Psoas muscle (tissue), 8 donors: ENCODE measurements around the gene GDI2. TPM values are rescaled to one million over a fixed set of nuclear protein-coding genes. Genes with fewer than 3 reads are reported as not detected.

Source experiments
- ATAC-seq, 4 donors: fragments of 200-7000 bp; cut with Tn5 transposase; one replicate each; pipeline ENCODE4 v1.9.1; 2020; ENCODE audit warnings: moderate library complexity in 3 of 4, mild to moderate bottlenecking in 2 of 4
- DNase-seq, 2 donors: peaks; one replicate each; pipeline ENCODE4 v3.0.0-alpha.2; 2020
- H3K27ac ChIP-seq: fragments of 200-600 bp; one replicate; pipeline ENCODE4 v1.8.0; 2022
- H3K27me3 ChIP-seq, 3 donors: fragments of 200-600 bp in 1 of 3; one replicate each; pipeline versions ENCODE4 v1.6.1 to v1.8.0; 2013 to 2022; ENCODE audit warnings: low read length in 2 of 3, mild to moderate bottlenecking in 2 of 3, moderate library complexity in 1 of 3; ENCODE audit not compliant: insufficient read depth in 3 of 3
- H3K36me3 ChIP-seq, 2 donors: fragments of 200-600 bp in 1 of 2; one replicate each; pipeline versions ENCODE4 v1.6.1 to v1.8.0; 2013 to 2022; ENCODE audit warnings: low read depth in 1 of 2, mild to moderate bottlenecking in 1 of 2, moderate library complexity in 1 of 2; ENCODE audit not compliant: insufficient read depth in 1 of 2
- H3K4me1 ChIP-seq: fragments of 200-600 bp; one replicate; pipeline ENCODE4 v1.8.0; 2022
- H3K4me3 ChIP-seq: fragments of 200-600 bp; one replicate; pipeline ENCODE4 v1.8.0; 2022; ENCODE audit warnings: mild to moderate bottlenecking
- H3K9me3 ChIP-seq: fragments of 200-600 bp; one replicate; pipeline ENCODE4 v1.8.0; 2022
- WGBS, 3 donors: extraction: QIAGEN DNeasy Blood & Tissue Kit; methylation state at CpG; one replicate each; pipeline versions ENCODE4 v1.1.6 to v1.1.7; 2013; 5-methylcytosine and 5-hydroxymethylcytosine counted together
- intact Hi-C, 2 donors: fragments of 100-400 bp; cut with DNase I; formaldehyde crosslinking; loops; one replicate each; pipeline versions ENCODE4 v1.11.0 to v1.14.2; 2022
- polyA plus RNA-seq, 3 donors: library from polyadenylated mRNA; stranded (reverse); fragments of 200-250 nt; gene quantifications; one replicate each; pipeline ENCODE4 v1.2.3, GENCODE V29; 2013
- total RNA-seq, 4 donors: library from RNA; stranded (reverse); fragmentation: NEBNext Ultra II Directional in 2 of 4; extraction: Animal tissue kit (Norgen Biotek cat#: 25700) in 2 of 4; gene quantifications; one replicate each; pipeline versions ENCODE4 v1.2.1 to v1.2.4, GENCODE V29; 2021 to 2023
- TF ChIP-seq, protein P1 (sequence below): fragments of 200-600 bp; IDR thresholded peaks from one replicate; pipeline ENCODE4 v1.8.0; 2022; ENCODE audit warnings: antibody characterized with exemption
- donor health status: healthy with polysubstance abuse.
- donor health status: DM: no; HTN: no; CAD: no; lungs with moderate emphysema.
- donor health status: Bipolar disorder and iron deficiency.
- donor health status: healthy.
- donor health status: DM: yes; HTN: yes; CAD: no.
- donor health status: DM: no; HTN: no; CAD: no.
- donor health status: DM: no; HTN: no; CAD: no.
- donor health status: DM: yes; HTN: yes; CAD: no.

The GDI2 gene
- total and polyA plus RNA-seq, 7 donors, result 79.6 to 152 (median 116) TPM

DNA sequence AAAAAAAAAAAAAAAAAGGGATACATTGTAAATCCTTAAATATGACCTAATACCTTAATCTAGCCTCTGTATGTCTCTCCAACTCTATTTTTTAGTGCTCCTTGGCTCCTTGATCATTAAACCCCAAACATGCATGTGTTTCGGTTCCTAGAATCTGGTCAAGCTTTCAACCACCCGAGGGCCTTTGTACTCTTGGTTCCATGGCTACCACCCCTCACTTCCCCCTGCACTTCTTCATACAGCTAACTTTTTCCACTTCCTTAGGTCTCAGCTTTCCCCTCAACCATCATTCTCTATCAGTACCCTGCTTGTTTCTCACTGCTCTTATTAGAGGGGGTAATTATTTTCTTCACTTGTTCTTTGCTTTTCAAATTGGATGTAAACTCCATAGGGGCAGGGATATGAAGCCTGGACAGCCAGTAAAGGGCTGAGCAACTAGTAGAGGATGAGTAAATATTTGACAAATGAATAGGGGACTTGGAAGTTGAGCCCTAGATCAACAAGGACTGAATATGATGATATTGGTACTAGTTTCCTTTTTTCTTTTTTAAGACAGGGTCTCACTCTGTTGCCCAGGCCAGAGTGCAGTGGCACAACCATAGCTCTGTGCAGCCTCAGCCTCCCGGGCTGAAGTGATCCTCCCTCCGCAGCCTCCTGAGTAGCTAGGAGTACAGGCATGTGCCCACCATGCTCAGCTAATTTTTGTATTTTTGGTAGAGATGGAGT lies 4.3 kb upstream of the GDI2 start:
- DNase-seq (no peak), ATAC-seq (no peak)
- H3K27me3 ChIP-seq, result no peaks in the 10 kb centered on the region
- no peaks in the 10 kb centered on the region for H3K36me3 ChIP-seq
- intact Hi-C loops, result loop anchor here in 1 of 2 donors (10.0 kb wide), 1 partner anchor 157 kb away; the partner anchor contains the start of gene IL15RA
- H3K27ac ChIP-seq, result no peak overlapping the region
- H3K9me3 ChIP-seq, result no peaks in the 10 kb centered on the region
- H3K4me3 ChIP-seq, result no peak overlapping the region
- peaks cover 12% of the 10 kb centered on the region for H3K4me1 ChIP-seq
- TF ChIP-seq, protein P1, sequence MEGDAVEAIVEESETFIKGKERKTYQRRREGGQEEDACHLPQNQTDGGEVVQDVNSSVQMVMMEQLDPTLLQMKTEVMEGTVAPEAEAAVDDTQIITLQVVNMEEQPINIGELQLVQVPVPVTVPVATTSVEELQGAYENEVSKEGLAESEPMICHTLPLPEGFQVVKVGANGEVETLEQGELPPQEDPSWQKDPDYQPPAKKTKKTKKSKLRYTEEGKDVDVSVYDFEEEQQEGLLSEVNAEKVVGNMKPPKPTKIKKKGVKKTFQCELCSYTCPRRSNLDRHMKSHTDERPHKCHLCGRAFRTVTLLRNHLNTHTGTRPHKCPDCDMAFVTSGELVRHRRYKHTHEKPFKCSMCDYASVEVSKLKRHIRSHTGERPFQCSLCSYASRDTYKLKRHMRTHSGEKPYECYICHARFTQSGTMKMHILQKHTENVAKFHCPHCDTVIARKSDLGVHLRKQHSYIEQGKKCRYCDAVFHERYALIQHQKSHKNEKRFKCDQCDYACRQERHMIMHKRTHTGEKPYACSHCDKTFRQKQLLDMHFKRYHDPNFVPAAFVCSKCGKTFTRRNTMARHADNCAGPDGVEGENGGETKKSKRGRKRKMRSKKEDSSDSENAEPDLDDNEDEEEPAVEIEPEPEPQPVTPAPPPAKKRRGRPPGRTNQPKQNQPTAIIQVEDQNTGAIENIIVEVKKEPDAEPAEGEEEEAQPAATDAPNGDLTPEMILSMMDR, result no peak
- 93 to 97% (median 95%) methylated on average over 4 of the region's 4 CpGs for WGBS, 3 donors

DNA sequence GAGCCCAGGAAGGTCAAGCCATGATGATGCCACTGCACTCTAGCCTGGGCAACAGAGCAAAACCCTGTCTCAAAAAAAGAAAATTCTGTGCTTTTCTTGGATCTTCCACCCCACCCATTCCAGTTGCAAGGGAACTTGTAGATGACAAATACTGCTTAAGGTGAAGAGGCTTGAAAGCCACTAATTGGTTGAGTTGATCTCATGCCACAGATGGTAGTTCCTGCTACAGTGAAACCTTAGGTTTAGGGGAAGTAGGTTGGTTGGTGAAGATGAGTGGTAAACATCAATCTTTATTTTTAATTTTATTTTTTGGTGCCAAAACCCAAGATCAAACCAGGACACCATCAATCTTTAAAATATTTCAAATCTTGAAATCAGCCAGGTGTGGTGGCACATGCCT lies 2.9 kb upstream of the GDI2 start:
- Histone ChIP-seq H3K4me3 (no peak overlapping the region), H3K36me3 (peaks cover 0 to 3% of the 10 kb centered on the region in 2 donors), H3K4me1 (peaks cover 19% of the 10 kb centered on the region), H3K9me3 (no peaks in the 10 kb centered on the region), H3K27me3 (no peaks in the 10 kb centered on the region), H3K27ac (no peak overlapping the region)
- DNase-seq (no peak), ATAC-seq (no peak)
- TF ChIP-seq, protein P1, result no peak
- intact Hi-C loops, result loop anchor here in 1 of 2 donors (10.0 kb wide), 1 partner anchor 159 kb away; the partner anchor contains the start of gene IL15RA

DNA sequence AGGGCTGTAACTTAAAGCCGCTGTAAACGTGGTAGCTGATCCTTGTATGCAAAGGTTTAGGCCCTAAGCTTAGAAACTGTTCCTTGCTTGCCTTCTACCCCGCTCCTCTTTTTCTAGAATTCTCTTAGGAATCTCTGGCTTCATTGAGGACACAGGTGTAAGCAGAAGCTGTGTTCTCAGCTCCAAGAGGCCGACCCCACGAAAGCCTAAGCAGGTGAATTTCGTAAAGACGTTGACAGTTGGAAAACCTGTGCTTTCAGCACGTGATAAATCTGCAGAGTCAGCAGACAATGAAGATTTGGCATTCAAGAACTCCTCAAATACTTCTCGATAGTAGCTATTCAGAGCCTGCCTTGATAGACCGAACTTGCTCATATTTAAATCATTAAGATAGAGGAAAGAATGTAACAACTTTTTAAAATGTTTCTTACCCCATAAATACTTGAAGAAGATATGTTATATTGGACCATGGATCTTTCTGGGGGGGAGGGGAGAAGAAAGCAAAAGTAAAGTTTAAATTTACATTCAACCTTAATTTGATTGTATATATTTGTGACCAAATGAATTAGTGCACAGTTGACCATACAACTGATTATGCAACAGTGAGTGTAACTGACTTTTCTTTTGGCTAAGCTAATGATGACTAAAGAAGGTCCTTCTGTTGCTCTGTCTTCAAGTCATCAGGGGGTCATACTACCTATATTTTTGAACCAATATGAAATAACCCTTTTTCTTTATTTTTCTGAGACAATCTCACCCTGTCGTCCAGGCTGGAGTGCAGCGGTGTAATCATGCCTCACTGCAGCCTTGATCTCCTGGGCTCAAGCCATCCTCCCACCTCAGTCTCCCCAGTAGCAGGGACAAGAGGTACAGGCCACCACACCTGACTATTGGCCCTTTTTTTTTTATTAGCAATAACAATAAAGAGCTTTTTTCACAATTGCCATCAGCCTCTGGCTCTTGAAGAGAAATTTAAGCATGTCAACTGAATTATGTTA lies 1.2 kb upstream of the GDI2 start:
- H3K27me3 ChIP-seq, result no peaks in the 10 kb centered on the region
- peaks cover 0 to 3% of the 10 kb centered on the region in 2 donors for H3K36me3 ChIP-seq
- TF ChIP-seq, protein P1, result no peak
- H3K4me1 ChIP-seq, result peaks cover 37% of the 10 kb centered on the region
- H3K27ac ChIP-seq, result peak overlapping the region; percentile 95
- WGBS, 3 donors, result 21 to 22% (median 21%) methylated on average over 12 of the region's 12 CpGs
- DNase-seq (no peak), ATAC-seq (no peak)
- intact Hi-C loops, result loop anchor here (5.0 to 10.0 kb wide), 3 partner anchors 58 to 160 kb away; partner anchors contain the start of genes FBH1 (in 1 of the 2) and IL15RA (in 1 of the 2)
- no peaks in the 10 kb centered on the region for H3K9me3 ChIP-seq
- peak overlapping the region; percentile 95 for H3K4me3 ChIP-seq

DNA sequence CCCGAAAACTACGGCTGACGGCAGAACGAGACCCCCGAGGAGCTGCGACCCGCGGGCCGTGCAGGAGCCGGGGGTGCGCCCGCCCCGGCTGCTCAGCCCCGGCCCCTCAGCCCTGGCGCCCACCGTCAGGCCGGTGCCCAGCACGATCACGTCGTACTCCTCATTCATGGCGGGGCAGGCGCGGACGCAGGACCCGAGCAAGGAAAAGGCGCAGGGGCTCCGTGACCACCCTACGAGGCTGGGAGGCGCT lies 218 bp downstream of the GDI2 start:
- WGBS, 3 donors, result 1 to 3% (median 1%) methylated on average over 22 to 29 of the region's 29 CpGs
- Histone ChIP-seq H3K27ac (peak overlapping the region; percentile 95), H3K9me3 (no peaks in the 10 kb centered on the region), H3K27me3 (no peaks in the 10 kb centered on the region), H3K4me3 (peak overlapping the region; percentile 95), H3K4me1 (peaks cover 40% of the 10 kb centered on the region), H3K36me3 (peaks cover 3% of the 10 kb centered on the region in 2 donors)
- intact Hi-C loops, result loop anchor here (5.0 to 10.0 kb wide), 3 partner anchors 59 to 162 kb away; partner anchors contain the start of genes FBH1 (in 1 of the 2) and IL15RA (in 1 of the 2)
- TF ChIP-seq, protein P1, result no peak
- DNase-seq (no peak), ATAC-seq (peak; percentile 46 to 64 (median 52))
